Stimulated activated CD8-positive, alpha-beta memory T cell treated with anti-CD3 and anti-CD28 coated beads, Interleukin-2, amount 100 ng/mL, for 1 hour (primary cell): ENCODE data around the gene UBE2QL1.

ENCODE experiments used
- DNase-seq, 2 donors: peaks; one replicate each; pipeline ENCODE4 v3.0.0-alpha.2; 2020; ENCODE audit warnings: low read depth in 2 of 2

Gene UBE2QL1

DNA sequence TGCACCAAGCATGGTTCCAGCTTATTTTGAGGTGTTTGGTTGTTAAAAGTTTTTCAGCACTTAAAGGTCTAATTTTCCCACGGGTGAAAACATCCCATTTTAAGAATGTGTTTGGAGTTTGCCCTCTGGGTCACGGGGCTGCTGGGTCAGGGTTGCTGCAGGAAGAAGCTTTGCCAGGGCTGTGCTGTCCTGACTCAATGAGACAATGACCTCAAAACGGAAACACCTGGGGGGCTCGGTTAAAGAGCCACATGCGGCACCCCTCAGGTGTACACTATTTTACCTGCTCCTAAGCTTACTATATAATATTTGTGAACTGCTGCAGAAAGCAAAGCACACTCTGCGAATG, 27.6 kb downstream of the UBE2QL1 start:
- no peak for DNase-seq

DNA sequence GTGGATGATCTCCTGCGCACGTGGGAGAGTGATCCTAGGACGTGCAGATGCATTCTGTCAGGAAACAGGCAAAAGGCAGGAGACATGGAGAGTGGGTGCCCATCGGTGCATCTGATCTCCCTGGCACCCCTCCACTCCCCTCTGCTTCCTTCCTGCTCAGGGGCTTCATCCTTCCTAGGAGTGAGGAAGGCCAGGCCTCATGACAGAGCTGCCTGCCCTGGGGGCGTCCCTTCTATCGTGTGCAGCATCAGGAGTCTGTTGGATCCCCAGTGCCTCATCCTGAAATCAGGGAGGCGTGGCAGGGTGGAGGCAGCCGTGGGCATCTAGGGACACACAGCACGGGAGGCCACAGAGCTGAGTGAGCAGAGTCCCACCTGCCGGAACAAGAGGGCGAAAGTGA, 30.1 kb downstream of the UBE2QL1 start:
- no peak for DNase-seq

DNA sequence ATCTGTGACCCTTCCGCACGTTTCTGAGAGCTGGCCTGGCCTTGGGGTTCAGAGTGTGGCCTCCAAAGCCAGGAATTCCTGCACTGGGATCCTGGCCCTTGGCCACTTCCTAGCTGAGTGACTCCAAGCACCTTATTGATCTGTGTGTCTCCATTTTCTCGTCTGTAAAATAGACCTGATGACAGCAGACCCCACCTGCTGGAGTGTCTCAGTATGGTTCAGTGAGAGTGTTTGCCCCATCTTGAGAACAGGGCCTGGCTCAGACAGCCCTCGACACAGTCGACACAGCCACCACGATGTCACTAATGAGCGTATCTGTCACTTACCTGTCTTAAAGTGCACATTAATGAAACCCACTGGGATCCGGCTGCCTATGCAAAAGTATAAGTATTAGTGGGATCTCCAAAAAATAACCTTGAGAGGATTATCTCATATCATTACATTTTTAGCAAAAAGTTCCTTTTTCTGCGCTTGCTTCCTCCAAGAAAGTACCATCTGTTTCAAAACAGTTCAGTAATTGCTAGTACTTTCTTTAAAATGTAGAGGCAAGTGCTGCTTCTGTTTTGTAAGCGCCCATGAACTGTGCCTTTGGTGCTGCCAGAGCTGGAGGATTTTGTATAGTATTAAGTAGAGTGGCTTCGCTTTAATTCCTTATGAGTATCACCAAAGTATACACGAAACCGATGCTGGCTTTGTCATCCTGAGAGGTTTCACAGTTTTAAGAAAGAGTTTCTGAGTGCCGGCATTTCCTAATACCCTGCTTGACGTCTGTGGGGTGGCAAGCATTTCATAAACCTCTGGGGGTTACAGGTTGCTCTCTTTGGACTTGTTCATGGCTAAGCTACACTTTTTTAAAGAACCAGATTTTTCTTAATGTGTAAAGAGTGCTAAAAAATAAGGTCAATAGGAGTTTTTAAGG, 31.7 kb downstream of the UBE2QL1 start:
- DNase-seq: no peak

DNA sequence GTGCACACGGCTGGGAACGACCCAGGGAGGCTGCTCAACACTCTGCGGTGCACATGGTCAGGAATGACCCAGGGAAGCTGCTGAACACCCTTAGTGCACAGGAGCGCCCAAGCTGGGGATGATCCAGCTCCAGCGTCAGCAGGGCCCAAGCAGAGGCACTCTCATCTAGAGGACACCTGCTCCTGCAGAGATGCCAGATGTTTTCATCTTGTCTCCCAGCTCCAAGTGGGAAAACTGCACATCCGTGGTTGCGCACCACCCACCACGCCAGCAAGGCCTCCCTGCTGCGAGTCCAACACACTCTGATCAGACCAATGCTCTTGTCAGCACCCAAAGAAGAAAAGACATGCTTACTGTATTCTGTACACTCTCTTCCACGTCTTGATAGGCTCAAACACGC, 34.1 kb downstream of the UBE2QL1 start:
- no peak for DNase-seq

DNA sequence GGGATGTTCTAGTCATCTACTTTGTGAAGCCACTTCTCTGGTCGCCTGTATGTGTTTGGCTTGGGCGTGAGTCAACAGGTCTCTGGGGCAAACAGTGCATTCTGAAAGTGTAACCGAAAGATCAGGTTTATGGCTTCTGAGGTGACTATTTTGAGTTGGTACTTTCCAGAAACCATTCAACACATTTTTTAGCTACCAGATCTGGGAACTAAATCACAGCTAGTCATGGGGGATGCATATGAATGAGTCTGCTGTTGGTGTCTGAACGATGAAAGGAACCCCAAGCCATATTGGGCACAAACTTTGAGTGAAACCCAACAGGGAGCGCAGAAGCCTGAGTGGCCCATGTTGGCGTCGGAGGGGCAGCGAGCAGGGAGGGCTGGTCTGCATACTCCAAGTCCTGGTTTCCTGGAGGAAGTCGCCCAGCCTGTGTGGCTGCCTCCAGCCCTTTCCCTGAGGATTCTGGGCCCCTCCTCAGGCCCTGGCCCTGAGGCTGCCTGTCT, 35.3 kb downstream of the UBE2QL1 start:
- DNase-seq: no peak

DNA sequence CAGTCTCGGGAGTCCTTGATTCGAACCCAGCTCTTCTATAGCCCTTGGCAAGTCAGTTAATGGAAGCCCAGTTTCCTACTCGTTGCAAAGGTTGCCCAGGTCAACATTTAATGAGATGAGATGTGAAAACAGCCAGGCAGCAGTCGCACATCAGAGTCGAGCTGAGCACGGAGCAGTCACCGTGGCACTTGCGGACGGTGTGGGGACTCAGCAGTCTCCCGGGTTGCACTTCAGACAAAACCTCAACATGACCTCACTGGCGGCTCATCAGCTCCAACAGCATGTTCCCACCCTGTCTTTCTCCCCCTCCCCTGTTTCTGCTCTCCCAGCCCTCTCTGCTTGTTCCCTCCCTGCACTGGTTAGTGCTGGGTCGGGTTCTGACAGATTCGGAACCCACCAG, 35.8 kb downstream of the UBE2QL1 start:
- no peak for DNase-seq

DNA sequence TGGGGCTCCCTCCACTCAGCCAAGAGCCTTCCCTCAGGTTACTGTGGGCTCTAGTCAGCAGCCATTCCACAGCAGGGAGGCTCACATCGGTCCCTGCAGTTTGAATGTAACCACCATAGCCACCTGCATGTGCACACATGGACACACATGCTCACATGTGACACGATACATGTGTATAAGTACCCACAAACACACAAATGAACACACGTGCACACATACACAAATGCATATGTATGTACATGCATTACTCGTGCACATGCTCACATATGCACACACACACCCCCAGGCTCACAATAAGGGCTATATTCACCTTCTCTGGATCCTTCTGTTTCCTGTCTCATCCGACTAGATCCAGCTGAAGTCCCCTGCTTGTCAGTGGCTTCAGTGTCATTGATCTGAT, 36.2 kb downstream of the UBE2QL1 start:
- no peak for DNase-seq

DNA sequence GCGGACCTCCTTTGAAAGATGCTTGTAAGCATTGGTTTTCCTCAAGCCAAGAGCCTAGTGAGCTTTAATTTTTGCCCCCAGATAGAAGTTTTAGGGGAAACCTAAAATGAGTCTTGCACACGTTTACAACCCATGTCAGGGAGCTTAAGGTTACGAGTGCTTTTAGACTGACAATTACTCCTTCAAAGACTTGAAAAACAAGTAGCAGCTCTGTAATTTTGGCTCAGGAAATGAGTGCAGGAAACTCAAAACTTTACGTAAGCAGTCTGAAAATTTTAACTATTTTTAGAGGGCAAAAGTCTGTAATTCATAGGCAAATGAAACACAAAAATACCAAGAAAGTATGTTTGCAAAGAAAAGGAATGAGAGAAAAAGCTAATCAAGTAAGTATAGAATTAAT, 36.8 kb downstream of the UBE2QL1 start:
- no peak for DNase-seq

DNA sequence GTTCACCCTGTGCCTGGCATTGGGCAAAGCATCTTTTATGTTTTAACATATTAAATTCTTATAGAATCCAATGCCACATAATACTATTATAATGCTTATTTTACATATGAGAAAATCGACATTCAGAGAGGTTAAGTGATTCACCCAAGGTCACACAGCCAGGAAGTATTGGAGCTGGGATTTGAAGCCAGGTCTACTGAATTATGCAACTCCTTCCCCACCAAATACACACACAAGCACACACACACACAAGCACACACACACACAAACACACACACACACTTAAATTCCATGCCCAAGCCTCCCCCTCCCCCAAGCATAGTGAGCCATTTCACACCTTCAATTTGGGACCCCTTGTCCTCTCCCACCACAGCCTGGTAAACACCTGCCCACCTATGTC, 37.4 kb downstream of the UBE2QL1 start:
- no peak for DNase-seq

DNA sequence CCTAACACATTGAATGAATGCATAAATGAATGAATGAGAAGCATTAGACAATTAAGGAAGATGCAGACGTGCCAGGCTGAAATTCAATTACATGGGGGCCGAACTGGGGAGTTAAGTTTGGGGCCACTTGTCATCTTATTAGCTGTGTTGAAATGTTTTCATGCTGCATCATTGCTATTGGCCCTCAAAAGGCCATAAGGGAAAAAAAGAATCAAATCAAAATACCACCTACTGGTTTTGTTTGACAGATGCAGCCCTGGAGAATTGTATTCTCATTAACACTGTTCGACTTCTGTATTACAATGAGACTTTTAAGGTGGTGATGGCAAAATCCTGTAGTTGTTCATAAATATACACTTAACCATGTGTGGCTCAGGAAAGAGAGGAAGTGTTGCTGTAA, 38.4 kb downstream of the UBE2QL1 start:
- DNase-seq: no peak

DNA sequence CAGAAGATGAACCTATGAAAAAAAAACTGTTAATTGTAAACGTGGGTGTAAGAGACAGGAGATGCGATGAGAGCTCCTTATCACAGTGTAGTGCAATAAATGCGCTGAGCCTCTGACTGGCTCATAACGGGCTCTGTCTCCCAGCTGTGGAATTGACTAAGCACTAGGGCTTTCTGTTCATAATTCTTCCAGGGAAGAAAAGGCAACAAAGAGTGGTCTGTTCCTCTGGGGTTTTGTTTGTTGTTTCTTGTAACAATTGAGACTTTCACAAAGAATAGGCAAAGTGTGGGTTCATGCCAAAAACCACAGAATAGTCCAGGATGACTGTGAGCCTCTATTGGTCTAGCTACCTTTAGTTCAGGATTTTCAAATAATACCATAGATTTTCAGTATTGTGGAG, 39.4 kb downstream of the UBE2QL1 start:
- no peak for DNase-seq

DNA sequence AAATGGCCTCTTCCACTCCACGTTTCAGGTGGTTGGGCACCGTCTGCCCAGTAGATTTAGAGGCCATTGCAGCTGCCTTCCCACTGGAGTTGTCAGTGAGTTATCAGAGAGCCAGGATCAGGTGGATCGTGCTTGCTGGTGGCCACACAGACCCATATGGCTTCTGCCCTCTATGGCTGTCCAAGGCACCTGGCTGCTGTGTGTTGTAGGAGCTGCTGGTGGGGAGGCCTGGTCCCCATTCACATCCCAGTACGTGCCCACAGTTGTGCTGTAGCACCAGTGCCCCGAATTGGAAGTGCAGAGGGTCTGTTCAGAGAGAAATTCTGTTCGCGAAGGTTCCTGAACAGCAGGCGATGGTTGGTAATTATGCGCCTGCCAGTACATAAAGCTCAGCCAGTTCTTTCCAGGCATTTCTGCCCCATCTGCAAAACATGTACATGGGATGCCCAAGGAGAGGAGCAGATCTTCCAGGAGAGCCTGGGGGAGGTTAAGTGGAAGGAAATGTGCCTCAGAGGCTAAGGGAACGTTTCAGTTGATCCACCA, 41.1 kb downstream of the UBE2QL1 start:
- no peak for DNase-seq

DNA sequence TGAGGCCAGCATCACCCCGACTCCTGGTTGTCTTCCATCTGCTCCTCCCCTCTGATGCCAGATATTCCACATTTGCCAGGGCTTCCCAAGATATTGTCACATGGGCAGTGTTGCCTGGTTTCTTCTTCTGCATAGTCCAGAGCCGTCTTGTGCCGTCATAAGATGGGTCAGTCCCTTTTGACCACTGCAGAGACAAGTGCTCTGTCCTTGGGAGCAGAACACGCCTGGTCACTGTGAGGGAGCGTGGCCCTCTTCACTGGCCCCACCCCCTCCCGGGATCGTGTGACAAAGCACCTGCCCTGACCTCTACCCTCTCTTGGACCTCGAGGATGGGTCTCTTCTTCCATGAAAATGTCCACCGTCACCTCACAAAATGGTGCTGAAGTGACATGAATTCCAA, 41.6 kb downstream of the UBE2QL1 start:
- DNase-seq: no peak

DNA sequence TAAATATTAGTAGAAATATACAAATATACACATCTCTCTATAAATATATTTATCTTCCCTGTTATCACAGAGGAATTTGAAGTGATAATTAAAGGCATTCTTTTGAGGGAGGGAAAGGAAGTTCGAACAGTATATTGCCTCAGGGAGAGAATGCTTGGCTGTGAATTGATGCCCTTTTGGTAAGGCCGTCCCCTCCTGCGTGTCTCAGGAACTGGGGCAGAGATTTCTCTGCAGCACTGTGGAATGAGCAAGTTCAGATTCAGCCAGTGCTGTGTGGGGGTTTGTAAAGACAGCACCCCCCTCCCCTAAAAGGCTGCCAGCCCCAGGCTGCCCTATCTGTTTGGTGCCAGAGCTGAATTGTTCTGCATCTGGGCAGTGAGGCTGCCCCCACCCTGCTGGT, 42.0 kb downstream of the UBE2QL1 start:
- DNase-seq: no peak

DNA sequence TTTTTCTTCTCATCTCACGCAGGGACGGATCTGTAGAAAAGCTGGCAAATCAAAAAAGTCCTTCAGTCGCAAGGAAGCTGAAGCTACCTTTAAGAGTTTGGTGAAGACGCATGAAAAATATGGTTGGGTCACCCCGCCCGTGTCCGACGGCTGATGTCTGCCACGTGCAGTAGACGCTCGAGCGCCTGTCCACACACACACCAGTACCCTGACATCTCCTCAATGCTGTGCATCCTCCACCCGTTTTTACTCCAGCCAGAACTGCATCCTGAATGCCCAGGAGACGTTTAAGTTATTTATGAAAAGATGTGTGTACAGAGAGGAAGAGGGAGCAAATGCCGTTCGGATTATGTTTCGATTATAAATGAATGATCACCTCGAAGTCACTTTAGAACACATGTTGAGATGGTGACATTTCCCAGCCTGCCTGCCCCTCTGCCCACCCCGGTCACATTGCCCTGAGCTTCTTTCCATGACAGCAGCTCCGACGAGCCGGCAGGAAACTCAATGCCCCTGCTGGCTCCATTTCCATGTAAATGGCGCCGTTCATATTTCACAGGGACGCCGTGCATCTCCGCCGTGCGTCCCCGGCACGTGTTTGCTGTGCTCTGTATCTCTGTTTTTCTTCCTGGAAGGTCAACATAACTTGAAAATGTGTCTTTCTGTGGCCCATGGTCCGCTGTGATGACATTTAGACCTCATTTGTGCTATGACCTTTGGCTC, 42.7 kb downstream of the UBE2QL1 start:
- no peak for DNase-seq

DNA sequence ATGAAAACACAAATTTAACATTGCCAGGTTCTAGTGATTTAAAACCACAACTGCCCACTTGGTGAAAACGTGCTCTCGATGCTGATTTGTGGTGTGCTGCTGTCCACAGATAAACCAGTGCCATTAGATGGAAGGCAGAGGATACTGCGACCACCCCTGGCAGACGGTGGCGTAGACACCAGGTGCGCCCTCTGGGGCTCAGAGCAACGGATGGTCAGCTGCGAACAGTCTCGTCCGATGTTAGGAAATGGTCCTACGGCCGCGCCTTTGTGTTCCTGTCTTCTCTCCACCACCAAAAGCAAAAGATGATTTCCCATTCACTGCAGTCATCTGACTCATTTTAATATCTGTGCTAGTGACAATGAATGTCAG, 43.2 kb downstream of the UBE2QL1 start:
- no peak for DNase-seq

DNA sequence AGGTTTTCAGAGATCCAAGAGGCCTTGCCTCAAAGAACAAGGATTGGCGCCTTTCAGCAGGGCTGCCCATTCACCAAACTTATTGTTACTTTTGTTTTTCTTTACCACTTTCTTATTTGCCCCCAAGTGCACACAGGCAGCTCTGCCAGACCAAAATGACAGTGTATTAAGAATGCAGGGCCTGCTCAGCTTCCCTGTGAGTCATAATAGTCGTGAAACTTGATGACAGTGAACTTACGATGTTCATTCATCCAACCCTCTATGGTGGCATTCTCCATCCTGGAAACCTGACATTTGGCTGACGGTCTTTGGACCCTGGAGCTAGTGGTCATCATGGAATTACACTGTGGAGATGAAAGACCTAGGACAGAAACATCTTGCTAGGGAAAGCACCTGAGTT, 44.3 kb downstream of the UBE2QL1 start:
- no peak for DNase-seq

DNA sequence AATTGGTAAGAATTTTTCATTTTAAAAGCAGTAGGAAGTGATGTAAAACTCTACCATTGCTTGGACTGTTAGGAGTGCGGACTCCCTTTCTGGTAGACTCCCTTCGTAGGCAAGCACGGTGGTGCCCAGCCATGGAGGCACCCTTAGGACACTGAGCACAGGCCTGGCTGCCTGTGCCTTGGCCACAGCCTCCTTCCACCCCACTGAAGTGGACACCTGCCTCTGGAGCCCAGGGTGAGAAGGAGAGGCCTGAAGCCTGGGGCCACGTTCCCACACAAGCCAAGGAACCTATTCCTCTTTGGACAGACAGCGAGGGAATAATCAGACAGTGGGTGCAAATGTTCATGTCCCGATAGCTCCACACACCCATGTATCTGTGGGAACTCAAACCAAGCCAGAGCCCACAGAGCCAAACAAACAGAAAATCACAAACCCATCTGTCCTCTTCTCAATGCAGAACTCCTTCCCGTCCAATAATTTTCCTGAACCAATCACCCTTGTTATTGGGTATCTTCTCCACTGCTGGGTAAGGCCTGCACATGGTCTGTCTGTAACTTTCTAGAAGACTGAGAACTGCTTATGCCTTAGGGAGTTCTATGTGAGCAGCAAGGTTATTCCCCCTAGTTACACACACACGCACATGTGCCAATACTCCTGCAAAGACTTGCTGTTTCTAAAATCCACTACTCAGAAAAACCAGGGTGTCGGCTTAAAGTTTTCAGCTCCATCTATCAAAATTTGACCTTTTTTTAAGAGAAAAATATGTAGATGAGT, 45.2 kb downstream of the UBE2QL1 start:
- DNase-seq: no peak

DNA sequence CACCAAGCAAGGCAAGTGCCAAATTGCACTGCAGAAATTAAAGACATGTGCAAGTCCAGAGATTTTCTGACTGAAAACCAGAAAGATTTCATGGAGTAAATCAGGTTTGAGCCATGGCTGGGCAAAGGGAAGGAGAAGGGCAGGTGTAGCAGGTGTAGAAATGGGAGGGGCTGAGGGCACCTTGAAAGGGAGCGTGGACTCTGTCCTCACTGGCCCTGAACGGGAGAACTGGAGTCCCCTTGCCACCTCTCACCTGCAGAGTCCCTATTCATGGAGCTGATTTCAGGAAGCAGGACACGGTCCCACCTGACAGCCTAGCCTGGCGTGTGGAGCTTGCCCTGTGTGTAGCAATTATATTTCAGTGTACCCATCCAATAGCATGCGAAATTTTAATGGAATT, 46.3 kb downstream of the UBE2QL1 start:
- no peak for DNase-seq

DNA sequence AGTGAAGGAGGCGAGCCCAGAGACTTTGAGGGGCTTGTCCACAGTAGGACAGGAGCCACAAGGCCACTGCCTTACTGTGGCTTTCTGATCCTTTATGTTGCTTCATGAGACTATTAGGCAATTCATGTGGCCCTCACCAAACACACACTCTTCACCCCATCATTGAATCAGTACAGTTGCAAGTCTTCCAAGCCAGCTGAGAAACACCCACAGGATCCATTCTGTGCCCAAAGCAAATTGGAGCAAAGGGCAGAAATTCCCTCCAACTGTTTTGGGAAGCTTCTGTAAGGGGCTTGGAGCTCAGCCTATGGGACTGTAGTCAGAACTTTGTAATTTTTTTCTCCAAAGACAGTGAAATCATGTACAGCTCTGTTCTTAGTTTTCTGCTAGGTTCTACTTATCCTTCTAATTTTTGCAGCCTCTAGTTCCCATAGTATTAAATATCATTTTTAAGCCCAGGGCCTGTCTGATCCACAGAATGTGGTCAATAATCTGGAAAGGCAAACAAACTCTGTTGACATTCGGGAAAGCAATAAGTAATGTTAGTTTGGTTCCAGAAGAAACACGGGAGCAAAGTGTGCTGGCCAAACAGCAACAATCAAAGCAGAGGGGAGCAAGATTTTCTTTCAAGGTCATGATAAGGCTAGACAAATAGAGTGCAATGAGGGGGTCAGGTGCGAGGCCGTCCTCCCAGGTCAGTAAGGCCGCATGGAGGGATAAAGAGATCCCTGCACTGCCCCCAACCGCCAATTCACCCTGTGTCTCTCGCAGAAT, 47.0 kb downstream of the UBE2QL1 start:
- DNase-seq: no peak

DNA sequence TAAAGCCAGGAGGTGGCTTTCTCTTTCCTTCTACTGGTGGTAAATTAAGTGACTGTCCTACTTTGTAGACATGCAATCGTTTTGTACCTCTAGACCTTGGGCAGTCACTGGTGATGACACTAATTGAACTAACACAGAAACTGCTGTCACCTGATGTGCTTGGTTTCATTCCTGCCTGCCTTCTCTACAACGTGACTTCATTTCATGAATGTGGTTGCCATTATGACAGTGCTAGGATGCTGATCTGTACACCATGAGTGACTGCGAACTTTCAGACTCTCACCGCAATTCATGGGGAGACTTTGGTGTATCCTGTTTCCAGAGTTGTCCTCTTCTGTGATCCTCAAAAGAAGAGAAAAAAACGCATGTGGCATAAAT, 47.5 kb downstream of the UBE2QL1 start:
- no peak for DNase-seq
